Measurements from ENCODE around the gene PCNX3.

DNA sequence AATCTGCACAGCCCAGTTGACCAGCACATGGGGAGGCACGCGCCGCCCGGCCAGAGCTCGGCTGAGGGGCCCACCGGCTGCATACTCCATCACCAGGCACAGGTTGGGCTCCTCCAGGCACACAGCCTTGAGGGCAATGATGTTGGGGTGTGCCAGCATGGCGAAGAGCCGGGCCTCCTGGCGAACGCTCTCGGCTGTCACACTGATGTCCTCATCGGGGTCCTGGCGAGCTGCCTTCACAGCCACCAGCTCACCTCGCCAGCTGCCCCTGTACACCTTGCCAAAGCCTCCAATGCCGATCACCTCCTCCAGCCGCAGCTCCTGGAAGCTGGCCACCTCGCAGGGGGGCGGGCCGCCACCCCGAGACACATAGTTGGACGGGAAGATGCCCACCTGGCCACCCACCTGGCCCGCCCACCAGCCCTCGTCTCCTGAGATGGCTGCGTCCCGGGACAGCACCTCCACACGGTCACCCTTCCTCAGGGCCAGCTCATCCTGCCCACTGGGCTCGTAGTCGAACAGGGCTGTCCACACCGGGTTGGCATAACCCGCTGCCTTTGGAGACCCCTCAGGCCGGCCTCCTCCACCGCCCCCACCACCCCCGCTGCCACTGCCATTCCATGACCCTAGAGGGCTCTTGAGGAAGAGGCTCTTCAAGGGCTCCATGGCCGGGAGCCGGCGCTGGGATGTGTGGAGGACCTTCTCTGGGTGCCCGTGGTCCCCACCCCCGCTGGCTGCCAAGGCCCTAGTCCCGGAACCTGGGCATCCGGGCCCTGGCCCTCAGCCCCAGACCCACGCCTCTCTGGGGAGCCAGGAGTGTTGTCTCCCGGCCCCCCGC is 2.3 kb upstream of the PCNX3 start:
- TF ChIP-seq POLR2A (IDR thresholded peaks at IDR 0.05; ENCODE audit: low read depth, low read length) (no peak), POLR2AphosphoS5 (IDR thresholded peaks at IDR 0.05; ENCODE audit: low read depth, low read length) (no peak), TAF1 (IDR thresholded peaks at IDR 0.05; ENCODE audit: borderline replicate concordance, low read depth, low read length) (no peak)
